ENCODE results near the gene MT1B.

GRCh38 chr16:56641166-56641565 lies 10.5 kb upstream of the MT1B start:
- TF ChIP-seq, protein P1, sequence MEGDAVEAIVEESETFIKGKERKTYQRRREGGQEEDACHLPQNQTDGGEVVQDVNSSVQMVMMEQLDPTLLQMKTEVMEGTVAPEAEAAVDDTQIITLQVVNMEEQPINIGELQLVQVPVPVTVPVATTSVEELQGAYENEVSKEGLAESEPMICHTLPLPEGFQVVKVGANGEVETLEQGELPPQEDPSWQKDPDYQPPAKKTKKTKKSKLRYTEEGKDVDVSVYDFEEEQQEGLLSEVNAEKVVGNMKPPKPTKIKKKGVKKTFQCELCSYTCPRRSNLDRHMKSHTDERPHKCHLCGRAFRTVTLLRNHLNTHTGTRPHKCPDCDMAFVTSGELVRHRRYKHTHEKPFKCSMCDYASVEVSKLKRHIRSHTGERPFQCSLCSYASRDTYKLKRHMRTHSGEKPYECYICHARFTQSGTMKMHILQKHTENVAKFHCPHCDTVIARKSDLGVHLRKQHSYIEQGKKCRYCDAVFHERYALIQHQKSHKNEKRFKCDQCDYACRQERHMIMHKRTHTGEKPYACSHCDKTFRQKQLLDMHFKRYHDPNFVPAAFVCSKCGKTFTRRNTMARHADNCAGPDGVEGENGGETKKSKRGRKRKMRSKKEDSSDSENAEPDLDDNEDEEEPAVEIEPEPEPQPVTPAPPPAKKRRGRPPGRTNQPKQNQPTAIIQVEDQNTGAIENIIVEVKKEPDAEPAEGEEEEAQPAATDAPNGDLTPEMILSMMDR (IDR thresholded peaks at IDR 0.05), result no peak
- TF ChIP-seq POLR2A (IDR thresholded peaks at IDR 0.05), result no peak
